HG03469 (cell line): ENCODE results near the gene GOLGA8N.

Experiments used
- ATAC-seq: cut with Tn5 transposase; IDR thresholded peaks from one replicate; pipeline ENCODE4 v1.9.1; 2021; ENCODE audit warnings: mild to moderate bottlenecking, moderate library complexity, moderate number of reproducible peaks; ENCODE audit not compliant: unreplicated experiment

Gene GOLGA8N

GRCh38 chr15:32649342-32649741, 56.1 kb downstream of the GOLGA8N start:
- no peak for ATAC-seq

GRCh38 chr15:32651229-32651837, 58.1 kb downstream of the GOLGA8N start:
- peak; percentile 60 for ATAC-seq

- no peak for ATAC-seq
Observed at GRCh38 chr15:32652178-32652577, 58.9 kb downstream of the GOLGA8N start.

GRCh38 chr15:32656091-32656490, 62.8 kb downstream of the GOLGA8N start:
- ATAC-seq, result no peak

GRCh38 chr15:32656496-32656895, 63.2 kb downstream of the GOLGA8N start:
- ATAC-seq, result no peak
